Glomerular visceral epithelial cell (primary cell): Measurements from ENCODE around the gene BACH2.
"Not testable (repeated sequence)": the region's sequence is repeated elsewhere in the genome, so short reads cannot be mapped to it uniquely, and the experiment has no call there.

Experiments
- DNase-seq: peaks from one replicate; pipeline ENCODE4 v3.0.0-alpha.2; 2016; ENCODE audit errors: extremely low spot score

The BACH2 gene

DNA sequence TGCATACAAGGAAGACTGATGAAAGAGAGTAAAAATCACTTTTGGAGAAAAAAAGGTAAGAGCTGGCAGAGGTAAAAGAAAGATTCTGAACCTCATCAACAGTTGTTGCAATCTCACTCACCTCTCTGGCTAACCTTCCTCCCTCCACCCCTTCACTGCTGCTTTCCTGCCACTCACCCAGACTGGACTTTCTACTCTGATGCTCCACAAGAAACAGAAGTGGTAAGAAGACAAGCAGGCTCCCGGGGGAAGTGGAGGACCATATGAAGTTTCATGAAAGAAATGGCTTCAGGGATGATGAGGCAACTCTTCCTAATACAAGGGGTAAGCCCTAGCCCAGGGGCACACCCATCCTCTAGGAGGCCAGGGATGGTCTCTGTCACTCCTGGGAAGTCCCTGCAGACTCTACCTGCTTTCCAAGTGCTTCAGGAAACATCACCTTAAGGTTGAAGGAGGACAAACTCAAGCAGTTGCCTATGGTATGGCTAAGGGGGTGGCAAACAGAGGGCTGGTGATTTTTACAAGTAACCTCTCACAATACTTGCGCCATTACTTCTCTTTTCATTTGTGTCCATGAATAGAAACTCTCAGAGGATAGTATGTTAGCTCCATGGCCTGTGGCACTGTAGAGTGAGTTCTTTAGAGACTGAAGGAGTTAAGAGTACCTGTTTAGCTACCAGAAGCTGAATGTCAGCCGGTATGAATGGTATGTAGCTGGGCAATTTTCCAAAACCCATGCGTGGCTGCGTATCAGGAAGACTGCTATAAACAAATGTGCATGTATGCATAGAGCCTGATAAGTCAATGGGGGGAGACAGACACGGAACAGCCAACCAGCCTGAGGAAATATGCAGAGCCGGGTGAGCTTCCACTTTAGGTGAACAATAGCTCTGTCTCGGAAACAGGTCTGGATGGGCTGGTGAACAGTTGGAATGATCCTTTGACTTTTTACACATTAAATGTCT is 112.0 kb downstream of the BACH2 start:
- peak; percentile 85 for DNase-seq

DNA sequence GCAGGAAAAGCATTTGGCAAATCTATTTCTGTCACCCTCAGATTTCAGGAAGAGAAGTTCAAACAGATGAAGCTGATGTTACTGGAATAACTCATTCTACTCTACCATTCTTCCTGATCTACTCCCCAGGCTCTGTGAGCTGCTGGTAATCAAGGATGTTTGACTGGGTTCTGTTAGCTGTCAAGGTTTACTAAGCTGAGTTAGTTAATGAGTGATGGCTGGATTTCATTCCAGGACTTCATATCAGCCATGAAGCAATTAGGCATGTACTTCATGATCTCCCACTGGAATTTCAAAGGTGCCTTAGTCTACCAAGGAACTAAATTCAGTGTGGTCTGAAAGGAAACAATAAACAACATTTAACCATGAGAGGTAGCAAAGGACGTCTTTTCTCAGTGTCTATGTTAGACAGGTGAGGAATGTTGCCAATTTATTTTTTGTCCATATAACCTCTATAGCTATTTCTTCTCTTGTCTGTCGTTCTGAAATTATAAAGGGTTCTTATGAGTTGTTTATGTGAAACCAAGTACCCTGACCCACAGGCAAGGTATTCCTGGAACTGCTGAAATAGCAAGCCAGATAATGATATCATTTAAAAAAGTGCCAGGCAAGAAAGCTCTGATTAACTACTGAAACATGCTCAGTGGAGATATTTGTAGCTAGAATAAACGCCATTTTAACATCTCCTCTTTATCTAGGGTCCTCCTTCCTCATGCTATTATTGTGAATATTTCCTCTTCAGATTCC is 112.9 kb downstream of the BACH2 start:
- peak; percentile 60 for DNase-seq

DNA sequence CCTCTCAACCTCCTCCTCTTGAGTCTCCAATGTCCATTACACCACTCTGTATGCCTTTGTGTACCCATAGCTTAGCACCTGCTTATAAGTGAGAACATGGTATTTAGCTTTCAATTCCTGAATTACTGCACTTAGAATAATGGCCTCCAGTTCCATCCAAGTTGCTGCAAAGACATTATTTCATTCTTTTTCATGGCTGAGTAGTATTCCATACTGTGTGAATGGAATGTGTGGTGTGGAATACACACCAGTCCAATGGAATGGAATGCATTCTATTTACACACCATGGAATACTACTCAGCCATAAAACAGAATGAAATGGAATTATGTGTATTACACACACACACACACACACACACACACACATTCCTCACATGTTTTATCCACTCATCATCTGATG is 116.1 kb downstream of the BACH2 start:
- no peak for DNase-seq

DNA sequence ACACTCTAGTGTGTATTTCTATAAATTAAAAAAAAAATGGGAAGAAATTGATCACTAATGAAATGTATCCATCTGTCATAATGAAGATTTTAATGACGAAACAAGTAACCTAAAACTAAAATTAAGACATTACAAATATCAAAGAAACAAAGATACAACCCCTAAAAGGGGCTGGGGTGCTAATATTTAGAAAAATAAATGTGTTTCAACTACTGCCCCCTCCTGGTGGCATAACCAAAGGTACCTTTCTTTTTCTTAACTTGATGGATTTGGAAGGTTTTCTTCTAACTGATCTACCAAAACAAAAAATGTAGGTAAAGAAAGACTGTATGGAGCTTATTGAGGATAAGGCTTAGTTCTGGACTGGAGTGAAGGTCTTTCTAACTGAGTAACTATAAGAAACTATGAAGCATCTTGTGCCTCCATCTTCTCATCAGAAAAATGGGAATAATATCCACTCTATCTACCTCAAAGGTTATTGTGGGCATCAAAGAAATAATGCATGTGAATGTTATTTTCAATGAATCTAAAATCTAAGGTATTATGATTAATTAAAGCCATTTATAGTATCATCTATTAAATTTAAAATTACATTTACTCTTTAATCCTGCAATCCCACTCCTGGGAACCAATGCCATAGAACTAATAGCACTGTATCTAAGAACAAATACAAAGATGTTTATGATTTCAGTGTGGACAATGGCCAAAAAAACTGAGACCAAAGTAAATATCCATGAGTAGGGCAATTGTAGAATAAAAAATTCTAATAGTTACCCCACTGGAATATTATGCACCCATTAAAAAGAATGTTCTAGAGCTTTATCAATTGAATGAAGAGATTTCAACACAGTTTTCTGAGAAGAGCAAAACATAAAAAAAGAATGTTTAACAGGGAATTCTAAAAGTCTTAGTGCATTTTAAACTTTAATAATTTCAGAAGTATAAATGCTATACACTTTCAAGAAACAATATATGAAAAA is 117.2 kb downstream of the BACH2 start:
- no peak for DNase-seq

DNA sequence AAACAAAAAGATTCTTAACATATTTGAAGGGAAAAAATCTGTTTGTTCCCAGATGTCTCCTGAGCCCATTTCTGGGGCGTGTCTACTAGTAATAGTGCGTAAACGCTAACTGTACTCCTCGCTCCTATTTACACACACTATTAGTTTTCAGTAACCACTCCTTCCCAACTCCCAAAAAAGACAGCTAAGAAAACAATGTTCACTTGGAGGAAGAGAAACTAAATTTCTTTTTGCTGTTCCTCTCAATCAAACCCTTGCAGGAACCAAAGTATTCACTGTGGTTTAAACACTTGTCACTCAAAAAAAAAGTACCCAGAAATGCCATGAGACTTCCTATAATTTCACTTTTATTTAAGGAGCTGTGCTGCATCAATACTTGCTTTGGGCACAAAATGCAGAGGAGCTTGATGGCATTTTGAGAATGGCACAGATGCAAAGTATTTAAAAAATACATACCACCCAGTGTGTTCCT is 118.2 kb downstream of the BACH2 start:
- no peak for DNase-seq

DNA sequence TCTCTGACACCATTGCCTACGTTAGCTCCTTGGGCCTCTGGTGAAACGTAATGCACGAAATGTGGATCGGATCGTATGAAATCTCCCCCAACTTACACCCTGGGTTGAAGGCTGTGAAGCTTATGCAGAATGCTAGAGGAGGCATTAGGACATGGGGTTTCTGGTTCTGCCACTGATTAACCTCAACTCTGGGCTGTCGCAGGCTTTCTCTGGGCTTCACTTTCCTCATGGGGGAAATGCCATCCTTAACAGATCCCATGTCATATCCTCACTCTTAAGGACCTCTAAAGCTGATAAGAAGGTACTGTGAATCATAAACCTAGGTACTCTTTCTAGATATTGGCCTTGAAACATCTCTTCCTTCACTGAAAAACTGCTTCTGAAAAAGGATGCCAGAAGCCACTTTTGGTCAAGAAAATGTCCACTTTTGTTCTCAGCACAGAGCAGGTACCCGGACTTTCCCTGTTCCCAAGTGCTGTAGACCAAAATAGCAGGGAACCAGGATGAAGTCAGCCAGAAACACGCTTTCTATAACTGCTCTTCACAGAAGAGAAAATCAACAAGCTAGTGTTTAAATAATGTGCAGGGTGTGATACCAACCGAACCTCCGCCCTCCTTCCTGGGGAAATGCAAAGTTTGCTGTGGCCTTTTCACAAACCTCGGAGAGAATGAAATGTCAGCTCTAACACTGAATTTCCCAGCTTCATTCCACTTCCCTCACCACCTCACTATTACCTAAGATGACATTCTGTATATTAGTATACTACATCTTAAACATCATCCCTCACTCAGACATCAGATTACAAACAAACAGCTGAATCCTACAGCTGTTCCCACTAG is 118.9 kb downstream of the BACH2 start:
- no peak for DNase-seq

DNA sequence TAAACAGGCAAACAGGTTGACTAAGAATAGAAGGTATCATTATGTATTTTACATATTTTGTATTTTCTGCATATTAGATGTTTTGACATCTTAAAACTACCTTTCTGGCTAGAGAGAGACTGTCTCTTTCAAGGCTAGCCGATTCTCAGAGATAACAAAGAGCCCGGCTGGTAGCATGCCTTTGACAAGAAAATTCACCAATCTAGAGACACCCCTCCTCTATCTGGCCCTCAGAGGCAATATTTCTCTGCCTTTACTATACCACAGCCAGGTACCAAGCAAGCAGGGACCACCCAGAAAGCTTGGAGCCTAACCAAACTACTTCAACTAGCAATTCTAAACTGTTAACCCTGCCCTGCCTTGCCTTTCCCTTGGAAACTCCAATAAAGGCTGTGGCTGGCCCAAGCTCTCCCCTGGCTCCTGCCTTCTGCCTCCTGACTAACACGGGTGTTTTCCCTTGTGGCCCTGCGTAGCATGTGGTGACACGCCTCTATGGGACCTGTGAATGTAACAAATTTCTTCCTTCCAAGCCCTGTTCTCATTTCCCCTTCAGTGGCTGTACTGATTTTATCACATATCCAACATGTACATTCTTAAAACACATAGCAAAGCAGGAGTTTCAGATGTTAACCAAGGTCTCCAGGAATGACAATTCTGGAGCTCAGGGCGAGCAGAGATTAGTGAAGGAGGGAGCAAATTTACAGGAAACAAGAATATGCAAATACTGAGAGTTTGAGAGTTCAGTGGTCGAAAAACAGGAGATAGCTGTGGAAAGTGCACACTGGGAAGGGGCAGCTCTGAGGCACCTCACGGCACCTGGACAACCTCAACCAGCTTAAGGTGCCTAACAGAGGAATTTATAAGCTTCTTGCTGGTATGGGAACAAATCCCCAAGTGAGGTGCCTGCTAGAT is 120.8 kb downstream of the BACH2 start:
- no peak for DNase-seq

DNA sequence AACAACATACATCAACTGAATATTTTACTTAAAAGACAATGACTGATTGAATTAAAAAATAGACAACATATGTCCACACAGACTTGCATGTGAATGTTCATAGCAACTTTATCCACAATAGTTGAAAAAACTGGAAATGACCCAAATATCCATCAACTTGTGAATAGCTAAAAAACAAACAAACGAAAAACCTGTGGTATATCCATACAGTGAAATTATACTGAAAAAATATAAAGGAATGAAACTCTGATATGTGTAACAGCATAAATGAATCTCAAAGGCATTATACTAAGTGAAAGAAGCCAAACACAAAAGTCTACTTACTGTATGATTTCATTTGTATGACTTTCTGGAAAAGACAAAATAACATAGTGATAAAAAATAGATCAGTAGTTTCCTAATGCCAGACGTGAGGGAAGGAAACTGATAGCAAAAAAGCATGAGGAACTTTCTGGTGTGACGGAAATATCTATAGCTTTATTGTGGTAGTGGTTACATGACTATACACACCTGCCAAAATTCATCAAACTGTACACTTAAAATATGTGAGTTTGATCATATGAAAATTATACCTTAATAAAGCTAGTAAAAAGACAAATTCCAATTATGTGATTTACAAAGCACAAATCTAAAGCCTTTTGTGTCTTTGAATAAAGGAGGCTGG is 123.2 kb downstream of the BACH2 start:
- no peak for DNase-seq

DNA sequence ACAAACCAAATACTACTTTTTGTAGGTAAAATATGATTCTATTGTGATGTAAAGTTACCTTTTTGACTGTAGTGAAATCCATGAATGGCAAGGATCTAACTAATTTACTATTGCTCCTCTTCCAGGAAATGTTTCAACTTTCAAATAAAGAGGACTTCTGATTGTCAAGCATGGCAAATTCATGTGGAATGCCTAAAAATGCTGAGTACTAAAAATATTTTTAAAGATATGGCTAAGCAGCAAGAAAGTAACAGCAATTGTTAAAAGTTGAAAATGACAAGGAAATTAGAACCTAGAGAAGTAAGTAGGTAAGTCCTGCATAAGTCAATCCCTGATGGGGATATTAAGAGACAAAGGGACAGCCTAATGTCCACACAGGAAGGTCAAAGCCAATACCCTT is 126.0 kb downstream of the BACH2 start:
- DNase-seq, result no peak

DNA sequence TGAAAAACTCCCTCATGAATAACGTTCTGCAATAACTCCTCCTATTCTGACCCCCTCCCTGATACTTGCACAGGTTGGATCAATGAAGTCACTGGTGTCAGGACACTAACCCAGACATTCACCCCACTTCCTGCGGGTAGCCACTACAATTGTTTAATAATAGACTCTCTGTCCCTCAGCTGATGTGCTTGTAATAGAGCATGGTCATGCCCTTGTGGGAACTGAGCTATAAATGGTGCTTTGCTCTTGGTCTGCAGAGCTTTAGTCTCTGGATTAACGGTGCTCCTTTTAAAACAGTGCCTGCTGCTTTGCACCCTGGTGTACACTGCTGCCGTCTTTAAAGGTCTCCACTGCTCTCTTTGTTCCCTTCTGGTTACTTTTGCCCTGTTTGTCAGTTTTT is 127.3 kb downstream of the BACH2 start:
- no peak for DNase-seq

DNA sequence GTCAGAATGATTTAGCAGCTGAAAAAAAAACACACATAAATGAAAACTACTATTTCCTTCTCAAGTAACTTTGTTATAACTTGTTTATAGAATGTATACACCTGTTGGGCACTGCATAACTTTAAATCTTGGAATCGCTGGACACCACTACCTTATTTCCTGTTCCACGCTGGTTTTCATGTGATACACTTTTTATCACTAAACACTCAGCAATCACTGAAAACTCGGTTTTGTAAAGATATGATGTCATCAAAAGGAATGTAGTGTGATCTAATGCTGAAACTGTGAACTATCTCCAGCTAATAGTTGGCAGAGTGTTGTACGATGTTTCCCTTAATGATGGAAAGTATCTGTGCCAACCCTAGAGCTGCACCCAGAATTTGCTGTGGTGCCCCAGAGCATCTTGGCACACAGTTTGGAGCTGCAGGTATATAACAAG is 127.9 kb downstream of the BACH2 start:
- DNase-seq, result peak; percentile 35

DNA sequence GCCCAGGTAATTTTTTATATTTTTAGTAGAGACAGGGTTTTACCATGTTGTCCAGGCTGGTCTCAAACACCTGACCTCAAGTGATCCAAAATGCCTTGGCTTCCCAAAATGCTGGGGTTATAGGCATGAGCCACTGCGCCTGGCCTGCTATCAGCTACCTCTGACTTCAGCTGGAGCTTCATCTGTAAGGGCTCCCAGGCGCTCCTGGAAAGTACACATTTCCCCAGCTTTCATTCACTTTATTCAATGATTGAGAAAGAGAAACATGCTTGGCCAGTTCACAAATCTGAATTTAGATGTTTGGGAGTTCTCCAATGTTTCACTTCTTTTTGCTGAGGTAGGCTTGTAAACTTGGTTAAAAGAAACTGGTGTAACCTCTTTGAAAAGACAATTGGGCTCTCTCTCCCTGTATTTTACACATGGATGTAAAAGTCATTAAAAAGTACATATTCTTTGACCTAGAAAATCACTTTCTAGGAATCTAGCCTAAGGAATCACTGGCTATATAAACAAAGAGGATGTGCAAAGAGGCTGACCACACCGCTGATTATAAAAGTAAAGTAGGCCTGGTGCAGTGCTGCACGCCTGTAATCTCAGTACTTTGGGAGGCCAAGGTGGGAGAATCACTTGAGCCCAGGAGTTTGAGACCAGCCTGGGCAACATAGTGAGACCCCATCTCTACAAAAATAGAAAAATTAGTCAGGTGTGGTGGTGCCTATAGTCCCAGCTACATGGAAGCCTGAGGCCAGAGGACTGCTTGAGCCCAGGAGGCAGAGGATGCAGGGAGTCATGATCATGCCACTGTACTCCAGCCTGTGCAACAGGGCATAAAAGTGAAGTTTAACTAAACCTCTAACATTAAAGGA is 128.9 kb downstream of the BACH2 start:
- no peak for DNase-seq

DNA sequence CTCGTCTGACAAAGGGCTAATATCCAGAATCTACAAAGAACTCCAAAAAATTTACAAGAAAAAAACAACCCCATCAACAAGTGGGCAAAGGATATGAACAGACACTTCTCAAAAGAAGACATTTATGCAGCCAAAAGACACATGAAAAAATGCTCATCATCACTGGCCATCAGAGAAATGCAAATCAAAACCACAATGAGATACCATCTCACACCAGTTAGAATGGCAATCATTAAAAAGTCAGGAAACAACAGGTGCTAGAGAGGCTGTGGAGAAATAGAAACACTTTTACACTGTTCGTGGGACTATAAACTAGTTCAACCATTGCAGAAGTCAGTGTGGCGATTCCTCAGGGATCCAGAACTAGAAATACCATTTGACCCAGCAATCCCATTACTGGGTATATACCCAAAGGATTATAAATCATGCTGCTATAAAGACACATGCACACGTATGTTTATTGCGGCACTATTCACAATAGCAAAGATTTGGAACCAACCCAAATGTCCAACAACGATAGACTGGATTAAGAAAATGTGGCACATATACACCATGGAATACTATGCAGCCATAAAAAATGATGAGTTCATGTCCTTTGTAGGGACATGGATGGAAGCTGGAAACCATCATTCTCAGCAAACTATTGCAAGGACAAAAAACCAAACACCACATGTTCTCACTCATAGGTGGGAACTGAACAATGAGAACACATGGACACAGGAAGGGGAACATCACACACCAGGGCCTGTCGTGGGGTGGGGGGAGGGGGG is 130.3 kb downstream of the BACH2 start:
- not testable (repeated sequence) for DNase-seq

DNA sequence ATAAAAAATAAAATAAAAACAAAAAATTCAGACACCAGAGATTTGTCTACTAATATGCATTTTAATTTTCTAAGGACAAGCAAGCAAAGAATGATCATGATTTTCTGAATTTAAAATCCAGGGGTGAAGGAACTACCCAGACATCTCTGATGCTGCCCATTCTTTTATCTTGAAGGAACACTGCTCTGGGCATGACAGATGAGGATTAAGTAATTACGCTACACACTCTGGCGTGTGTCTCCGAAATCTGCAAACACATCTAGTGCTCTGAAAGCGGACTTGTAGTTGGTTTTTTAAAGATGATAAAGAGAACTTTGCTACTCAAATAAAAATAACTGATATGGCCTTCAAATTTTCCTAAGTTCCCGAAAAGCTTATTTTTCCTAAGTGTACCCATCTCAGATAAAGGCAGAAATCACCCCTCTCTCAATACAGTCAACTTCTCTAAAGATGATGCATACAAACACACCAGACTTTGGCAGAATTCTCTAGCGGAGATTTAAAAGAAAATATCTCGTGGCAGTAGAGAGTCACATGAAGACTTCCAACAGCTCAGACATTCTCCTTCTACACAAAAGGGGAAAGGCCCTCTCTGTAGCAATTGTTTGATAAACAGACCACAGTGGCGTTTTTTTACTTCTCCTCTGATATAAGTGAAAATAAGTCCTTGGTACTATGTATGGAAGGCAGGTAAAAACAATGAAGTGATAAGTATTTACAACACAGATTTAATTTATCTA is 133.8 kb downstream of the BACH2 start:
- no peak for DNase-seq

DNA sequence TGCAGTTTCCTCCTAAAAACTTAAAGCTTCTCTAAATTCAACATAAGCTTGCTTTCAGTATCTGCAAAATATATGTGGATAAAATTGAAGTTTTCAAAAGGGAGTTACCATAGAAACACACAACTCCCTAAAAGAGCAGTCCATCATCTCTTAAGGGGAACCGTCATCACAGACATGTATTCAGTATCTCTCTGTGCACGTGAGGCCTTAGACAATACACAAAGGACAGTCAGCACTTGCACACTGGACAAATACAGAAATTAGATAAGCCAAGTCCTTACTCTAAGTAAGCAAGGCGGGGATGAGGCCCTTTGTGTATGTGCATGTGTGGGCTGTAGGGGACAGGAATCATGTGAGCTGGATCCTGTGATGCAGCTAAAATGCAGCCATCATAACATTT is 136.6 kb downstream of the BACH2 start:
- no peak for DNase-seq

DNA sequence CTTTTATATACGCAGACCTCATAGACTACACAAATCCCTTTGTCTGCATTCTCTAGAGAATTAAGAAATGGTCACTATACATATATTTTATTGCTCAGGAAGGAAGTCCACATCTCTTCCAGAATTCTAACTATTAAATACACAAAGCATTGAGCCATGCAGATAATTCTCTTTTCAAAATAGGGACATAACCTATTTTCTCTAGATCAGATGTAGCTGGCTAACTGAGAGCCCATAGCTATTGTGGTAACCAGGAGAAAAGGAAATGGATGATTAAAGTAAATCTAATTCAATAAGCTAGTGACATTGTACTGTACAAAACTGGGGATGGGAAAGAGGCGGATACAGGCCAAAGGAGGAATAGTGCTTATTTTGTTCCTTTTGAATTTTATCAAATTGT is 137.2 kb downstream of the BACH2 start:
- no peak for DNase-seq

DNA sequence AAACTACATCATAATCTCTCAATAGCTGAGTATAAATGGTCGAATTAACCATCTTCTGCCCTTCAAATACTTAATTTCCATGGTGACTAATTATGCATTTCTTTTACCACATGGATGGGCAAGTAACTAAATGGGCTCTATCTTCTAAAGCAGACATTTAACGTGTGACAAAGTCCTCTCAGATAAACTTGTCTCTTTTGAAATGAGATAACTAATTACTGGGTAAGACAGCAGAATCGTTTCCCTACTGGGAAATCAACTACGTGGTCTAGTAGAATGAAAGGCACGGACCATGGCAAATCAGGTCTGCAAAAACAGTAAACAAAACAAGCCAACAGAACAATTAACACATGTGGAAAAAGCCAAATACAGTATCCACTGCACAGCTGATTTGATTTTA is 137.7 kb downstream of the BACH2 start:
- no peak for DNase-seq
